AG10803 (cell line): Measurements from ENCODE around the gene HRH1.
"Not testable (repeated sequence)": the region's sequence is repeated elsewhere in the genome, so short reads cannot be mapped to it uniquely, and the experiment has no call there.

ENCODE experiments used
- DNase-seq: peaks from one replicate; pipeline ENCODE4 v3.0.0; 2010; ENCODE audit warnings: low read depth
- H3K4me3 ChIP-seq: 2 replicates; pipeline ENCODE4 v1.5.1; 2011; ENCODE audit warnings: mild to moderate bottlenecking, low read length, control low read depth
- TF ChIP-seq, protein P1 (sequence below): conservative IDR thresholded peaks from 2 replicates; pipeline ENCODE4 v1.5.1; 2011; ENCODE audit warnings: mild to moderate bottlenecking, low read length, control low read depth, inconsistent platforms

HRH1 gene

DNA sequence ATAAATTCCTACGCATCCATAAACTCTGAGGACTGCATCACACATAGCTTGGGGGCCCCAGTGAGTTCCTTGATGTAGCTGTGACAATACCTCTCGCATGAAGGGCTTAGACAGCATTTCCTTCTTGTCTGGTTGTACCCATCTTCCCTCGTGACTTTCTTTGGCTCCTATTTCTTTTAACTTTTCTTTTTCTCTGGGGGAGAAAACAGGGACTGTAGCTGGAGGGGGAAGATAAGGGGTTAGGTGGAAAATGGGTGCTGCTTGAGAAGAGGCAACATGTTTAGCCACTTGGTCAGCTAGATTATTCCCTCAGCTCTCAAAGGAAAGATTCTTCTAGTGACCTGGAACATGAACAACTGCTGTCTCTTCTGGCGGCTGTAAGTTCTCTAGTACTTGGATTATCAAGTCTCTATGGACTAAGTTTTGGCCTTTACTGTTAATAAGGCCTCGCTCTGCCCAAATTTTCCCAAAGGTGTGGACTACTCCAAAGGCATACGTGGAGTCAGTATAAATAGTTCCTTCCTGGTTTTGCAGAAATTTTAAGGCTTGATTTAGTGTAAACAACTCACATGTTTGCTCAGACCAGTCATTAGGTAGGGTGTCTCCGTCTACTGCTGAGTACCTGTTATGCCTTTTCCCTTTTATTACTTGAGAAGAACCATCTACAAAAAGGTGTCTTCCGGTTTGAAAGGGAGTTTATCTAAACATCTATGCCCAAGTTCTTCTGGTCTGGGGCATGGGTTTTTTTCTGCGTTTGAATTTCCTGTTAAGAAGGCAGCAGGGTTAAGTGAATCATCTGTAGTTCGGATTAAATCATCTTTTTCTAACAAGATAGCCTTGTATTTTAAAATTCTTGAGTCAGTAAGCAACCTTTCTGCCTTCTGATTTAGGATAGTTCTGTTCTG lies 96.9 kb downstream of the HRH1 start:
- TF ChIP-seq, protein P1, sequence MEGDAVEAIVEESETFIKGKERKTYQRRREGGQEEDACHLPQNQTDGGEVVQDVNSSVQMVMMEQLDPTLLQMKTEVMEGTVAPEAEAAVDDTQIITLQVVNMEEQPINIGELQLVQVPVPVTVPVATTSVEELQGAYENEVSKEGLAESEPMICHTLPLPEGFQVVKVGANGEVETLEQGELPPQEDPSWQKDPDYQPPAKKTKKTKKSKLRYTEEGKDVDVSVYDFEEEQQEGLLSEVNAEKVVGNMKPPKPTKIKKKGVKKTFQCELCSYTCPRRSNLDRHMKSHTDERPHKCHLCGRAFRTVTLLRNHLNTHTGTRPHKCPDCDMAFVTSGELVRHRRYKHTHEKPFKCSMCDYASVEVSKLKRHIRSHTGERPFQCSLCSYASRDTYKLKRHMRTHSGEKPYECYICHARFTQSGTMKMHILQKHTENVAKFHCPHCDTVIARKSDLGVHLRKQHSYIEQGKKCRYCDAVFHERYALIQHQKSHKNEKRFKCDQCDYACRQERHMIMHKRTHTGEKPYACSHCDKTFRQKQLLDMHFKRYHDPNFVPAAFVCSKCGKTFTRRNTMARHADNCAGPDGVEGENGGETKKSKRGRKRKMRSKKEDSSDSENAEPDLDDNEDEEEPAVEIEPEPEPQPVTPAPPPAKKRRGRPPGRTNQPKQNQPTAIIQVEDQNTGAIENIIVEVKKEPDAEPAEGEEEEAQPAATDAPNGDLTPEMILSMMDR, result no peak
- H3K4me3 ChIP-seq, result no peak overlapping the region
- no peak for DNase-seq

DNA sequence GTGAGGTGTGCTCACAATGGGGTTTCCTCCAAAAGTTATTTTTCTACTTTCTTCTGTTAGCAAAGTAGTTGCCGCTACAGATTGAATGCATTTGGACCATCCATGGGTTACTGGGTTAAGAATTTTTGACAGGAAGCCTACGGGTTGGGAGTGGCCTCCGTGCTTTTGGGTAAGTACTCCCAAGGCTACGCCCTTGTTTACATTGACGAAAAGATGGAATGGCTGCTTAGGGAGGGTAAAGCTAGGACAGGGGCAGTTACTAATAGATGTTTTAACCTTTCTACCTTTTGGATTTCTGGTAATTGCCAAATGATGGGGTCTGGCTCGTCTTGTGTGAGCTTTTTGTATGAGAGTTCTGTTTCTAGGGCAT lies 97.5 kb downstream of the HRH1 start:
- no peak for DNase-seq
- TF ChIP-seq, protein P1, result no peak
- no peak overlapping the region for H3K4me3 ChIP-seq

DNA sequence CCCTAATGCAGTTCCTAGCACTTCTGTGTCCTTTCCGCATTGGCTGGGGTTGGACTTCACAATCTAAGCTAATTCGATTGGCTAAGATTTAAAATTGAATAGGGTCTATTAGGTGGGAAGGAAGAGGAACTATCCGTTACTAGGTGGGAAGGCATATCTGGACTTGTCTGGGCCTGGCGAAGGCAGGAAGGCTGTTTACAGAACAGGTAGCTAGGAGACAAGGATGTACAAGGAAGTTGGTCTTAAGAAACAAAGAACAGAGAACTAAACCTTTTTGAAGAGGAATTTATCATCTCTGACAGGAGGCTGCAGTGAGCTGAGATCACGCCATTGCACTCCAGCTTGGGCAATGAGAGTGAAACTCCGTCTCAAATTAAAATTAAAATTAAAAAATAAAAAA lies 100.6 kb downstream of the HRH1 start:
- TF ChIP-seq, protein P1, result no peak
- no peak for DNase-seq
- H3K4me3 ChIP-seq, result no peak overlapping the region

DNA sequence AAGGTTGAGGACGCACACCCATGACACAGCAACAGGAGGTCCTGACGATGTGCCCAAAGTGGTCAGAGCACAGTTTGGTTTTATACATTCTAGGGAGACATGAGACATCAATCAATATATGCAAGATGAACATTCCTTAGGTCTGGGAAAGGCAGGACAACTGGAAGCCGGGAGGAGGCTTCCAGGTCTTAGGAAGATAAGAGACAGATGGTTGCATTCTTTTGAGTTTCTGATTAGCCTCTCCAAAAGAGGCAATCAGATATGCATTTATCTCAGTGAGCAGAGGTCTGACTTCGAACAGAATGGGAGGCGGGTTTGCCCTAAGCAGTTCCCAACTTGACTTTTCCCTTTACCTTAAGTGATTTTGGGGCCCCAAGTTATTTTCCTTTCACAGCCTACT lies 101.2 kb downstream of the HRH1 start:
- not testable (repeated sequence) for DNase-seq, H3K4me3 ChIP-seq

DNA sequence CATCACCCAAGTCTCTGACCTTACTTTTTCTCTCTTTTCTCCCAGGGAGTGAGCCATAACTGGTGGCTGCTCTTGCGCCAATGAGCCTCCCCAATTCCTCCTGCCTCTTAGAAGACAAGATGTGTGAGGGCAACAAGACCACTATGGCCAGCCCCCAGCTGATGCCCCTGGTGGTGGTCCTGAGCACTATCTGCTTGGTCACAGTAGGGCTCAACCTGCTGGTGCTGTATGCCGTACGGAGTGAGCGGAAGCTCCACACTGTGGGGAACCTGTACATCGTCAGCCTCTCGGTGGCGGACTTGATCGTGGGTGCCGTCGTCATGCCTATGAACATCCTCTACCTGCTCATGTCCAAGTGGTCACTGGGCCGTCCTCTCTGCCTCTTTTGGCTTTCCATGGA lies 104.7 kb downstream of the HRH1 start:
- no peak for DNase-seq
- H3K4me3 ChIP-seq, result no peak overlapping the region
- TF ChIP-seq, protein P1, result no peak

DNA sequence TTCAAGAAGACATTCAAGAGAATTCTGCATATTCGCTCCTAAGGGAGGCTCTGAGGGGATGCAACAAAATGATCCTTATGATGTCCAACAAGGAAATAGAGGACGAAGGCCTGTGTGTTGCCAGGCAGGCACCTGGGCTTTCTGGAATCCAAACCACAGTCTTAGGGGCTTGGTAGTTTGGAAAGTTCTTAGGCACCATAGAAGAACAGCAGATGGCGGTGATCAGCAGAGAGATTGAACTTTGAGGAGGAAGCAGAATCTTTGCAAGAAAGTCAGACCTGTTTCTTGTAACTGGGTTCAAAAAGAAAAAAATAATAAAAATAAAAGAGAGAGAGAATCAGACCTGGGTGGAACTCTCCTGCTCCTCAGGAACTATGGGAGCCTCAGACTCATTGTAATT lies 106.2 kb downstream of the HRH1 start:
- TF ChIP-seq, protein P1, result no peak
- H3K4me3 ChIP-seq, result no peak overlapping the region
- DNase-seq, result no peak

DNA sequence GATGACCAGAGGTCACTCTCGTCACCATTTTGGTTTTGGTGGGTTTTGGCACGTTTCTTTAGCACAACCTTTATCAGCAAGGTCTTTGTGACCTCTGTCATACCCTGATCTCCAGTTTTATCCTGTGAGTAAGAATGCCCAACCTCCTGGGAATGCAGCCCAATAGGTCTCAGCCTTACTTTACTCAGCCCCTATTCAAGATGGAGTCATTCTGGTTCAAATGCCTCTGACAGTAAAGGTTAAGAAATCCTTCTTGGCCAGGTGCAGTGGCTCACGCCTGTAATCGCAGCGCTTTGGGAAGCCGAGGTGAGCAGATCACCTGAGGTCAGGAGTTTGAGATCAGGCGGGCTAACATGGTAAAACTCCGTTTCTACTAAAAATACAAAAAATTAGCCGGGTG lies 114.7 kb downstream of the HRH1 start:
- H3K4me3 ChIP-seq, result no peak overlapping the region
- TF ChIP-seq, protein P1, result no peak
- no peak for DNase-seq
